Stimulated activated CD8-positive, alpha-beta memory T cell treated with anti-CD3 and anti-CD28 coated beads, Interleukin-12 subunit alpha, Interleukin-12 subunit beta, amount 100 ng/mL, for 4 hours (primary cell): ENCODE data around the gene SELENOM.
"Not testable (repeated sequence)": the region's sequence is repeated elsewhere in the genome, so short reads cannot be mapped to it uniquely, and the experiment has no call there.

Experiments used
- DNase-seq: peaks from one replicate; pipeline ENCODE4 v3.0.0-alpha.2; 2020; ENCODE audit warnings: low read depth

Gene SELENOM

DNA sequence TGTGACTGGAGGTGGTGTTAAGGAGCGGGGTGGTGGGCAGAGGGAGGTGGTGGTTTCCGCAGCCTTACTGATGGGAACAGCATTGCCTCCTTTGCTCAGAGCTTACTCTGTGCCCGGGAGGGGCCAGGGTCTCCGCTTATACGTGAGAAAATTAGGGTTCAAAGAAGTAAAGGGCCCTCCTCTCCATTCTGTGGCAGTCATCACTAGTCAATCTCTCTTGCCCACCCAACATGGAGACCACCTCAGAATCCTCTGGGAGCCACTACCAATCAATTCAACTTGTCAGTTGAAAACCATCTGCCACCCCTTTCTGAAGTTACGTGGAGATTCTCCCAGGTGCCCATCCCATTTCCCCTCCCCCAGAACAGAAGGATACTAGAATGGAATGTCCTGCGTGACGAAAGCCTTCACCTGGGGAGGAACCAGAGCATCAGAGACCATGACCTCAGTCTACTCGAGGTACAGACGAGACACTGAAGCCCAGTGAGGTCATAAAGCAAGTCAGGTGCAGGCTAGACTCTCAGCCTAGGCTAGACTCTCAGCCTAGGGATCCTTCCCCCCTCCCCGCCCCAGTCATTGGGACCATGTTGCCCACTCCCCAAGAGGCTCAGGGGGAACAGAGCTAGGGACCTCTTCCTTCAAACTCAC lies 2.0 kb downstream of the SELENOM start:
- no peak for DNase-seq

- no peak for DNase-seq
Observed at GRCh38 chr22:31104869-31105268, 2.5 kb downstream of the SELENOM start.

GRCh38 chr22:31103899-31104694 lies 3.3 kb downstream of the SELENOM start:
- DNase-seq = no peak

DNA sequence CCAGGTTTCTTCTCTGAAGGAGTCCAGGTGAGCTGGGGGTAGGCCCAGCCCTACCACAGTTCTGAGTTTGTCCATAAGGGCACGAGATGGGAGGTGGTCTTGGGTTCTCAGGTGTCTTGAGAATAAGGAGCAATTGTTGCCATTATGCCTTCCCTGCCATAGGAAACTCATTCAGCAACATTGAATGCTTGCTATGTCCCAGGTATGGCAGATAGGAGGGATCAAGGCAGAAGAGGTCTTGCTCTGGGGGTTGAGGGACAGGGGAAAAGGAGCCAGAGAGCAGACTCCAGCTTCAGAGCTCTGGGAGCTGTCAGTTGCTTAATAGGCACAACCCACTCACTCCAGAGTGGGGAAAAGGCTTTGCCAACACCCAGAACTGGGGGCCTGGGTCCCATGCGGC lies 4.3 kb downstream of the SELENOM start:
- DNase-seq = no peak

DNA sequence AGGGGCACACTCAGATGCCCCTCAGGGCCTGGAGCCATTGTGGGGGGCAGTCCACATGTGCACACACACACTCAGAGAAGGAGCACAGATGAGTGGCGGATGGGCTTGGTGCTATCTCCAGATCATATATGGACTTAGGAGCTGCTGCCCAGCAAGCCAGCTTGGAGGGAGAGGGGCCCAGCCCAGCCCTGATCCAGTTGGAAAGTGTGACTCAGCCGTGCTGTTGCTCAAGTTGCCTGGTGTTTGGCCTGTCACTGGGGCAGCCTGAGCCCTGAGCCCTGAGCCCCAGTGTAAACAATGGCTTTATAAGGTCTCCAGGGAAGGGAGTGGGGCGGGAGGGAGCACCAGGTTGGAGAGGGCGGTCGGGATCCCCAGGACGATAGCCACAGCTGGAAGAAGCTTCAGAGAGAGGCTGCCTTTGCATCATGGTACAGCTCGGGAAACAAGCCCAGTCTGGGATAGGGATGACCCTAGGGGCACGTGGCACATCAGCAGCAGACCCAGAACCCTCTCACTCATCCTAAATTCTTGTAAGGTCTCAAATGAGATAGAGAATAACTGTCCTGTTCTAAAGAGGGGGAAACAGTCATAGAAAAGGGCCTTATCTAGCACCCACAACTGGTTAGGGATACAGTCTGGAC lies 4.8 kb downstream of the SELENOM start:
- DNase-seq = no peak

DNA sequence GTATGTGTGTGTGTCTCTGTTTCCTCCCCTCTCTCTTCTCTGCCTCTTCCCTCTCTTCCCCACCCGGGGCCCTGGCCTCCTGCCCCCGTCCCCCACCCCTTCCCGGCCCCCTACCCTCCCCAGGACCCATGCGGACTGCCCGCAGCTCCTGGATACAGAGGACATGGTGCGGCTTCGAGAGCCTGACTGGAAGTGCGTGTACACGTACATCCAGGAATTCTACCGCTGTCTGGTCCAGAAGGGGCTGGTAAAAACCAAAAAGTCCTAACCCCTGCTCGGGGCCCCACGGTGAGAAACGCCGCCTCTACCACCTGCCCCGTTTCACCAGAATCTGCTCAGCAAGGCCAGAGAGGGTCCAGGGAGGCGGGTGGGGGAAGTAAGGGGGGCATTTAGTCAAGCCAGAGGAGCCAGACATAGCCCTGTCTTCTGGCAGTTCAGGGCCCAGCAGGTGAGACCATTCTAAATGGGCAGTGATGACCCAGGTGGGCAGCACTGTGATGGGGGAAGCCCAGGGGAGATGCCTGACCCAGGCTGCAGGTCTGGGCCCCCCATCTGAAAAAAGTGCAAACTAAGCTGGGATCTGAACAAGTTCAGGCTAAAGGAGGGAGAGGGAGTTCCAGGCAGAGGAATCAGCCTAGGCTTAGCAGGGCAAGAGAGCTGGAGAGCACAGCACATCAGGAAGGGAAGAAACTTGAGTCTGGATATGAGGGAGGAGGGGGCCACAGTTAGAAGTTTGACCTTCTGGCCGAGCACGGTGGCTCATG lies 6.4 kb downstream of the SELENOM start:
- DNase-seq = no peak

- DNase-seq = no peak
Observed at GRCh38 chr22:31099841-31100761, 7.3 kb downstream of the SELENOM start.

- no peak for DNase-seq
Observed at GRCh38 chr22:31099386-31099785, 8.0 kb downstream of the SELENOM start.

DNA sequence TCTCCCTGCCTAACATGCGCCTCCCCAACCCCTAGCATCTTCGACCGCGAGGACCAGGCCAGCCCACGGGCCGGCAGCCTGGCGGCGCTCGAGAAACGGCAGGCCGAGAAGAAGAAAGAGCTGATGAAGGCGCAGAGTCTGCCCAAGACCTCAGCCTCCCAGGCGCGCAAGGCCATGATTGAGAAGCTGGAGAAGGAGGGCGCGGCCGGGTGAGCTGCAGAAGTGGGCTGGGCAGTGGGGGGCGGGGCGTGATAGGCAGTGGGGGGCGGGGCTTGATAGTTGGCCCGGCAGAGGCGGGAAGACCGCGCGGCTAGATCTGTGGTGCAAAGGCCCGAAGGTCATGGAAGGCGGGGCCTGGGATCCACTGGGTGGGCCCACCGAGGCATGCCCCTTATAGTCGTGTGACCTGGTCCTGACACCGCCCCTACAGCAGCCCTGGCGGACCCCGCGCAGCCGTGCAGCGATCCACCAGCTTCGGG lies 8.7 kb downstream of the SELENOM start:
- no peak for DNase-seq

- no peak for DNase-seq
Observed at GRCh38 chr22:31097941-31098631, 9.3 kb downstream of the SELENOM start.

DNA sequence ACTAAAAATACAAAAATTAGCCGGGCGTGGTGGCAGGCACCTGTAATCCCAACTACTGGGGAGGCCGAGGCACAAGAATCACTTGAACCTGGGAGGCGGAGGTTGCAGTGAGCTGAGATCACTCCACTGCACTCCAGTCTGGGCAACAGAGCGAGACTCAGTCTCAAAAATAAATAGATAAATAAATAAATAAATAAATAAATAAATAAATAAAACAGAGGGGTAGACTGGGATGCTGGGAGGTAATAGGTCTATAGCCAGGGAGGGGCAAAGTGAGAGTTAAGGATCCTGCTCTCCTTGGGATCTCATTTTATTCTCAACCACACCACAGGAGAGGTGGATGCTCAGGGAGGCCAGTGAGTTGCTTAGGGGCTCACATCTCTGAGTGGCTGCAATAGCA lies 9.8 kb downstream of the SELENOM start:
- DNase-seq = not testable (repeated sequence)

DNA sequence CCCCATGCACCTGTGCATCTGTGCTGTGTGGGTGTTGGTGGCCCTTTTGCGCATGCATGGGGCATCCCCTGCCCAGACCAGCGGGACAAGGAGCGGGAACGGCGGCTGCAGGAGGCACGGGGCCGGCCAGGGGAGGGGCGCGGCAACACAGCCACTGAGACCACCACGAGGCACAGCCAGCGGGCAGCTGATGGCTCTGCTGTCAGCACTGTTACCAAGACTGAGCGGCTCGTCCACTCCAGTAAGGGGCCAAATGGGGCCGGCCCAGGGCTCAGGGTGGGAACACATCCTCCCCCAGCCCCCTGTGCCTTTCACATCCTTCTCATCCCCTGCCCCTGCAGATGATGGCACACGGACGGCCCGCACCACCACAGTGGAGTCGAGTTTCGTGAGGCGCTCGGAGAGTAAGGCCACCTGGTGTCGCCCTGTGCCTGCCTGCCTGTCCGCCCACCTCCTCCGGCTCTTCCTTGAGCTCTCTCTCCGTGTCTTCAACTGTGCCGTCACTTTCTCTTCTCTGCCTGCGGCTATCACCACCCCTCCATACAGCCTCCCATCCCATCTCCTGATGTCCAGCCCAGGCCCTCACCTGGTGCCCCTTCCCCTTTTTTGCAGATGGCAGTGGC lies 10.6 kb downstream of the SELENOM start:
- DNase-seq = no peak

DNA sequence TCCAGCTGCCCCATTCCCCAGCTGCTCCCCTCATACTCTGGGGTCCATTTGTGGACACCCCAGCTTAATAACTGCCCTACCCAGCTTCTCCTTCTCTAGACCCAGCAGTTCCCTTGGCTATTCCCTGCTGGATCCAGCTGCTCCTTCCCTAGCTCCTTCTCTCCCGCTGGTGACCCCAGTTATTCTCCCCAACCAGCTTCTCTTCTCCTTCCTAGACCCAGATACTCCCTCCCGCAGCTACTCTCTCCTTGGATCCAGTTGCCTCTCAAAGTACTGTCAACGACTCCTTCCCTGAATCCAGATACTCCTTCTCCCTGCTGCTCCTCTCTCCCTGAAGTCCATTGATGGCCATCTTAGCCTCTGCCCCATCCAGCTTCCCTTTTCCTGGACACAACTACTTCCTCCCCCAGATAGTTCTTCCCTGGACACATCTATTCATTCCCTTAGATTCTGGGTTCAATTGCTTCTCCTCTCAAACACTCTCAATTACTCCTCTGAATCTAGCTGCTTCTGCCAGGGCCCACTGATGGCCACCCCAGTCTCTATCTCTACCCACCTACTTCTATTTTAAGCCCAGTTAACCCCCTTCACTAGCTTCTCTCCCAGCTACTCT lies 11.6 kb downstream of the SELENOM start:
- no peak for DNase-seq

GRCh38 chr22:31094741-31095140 lies 12.6 kb downstream of the SELENOM start:
- DNase-seq = no peak

DNA sequence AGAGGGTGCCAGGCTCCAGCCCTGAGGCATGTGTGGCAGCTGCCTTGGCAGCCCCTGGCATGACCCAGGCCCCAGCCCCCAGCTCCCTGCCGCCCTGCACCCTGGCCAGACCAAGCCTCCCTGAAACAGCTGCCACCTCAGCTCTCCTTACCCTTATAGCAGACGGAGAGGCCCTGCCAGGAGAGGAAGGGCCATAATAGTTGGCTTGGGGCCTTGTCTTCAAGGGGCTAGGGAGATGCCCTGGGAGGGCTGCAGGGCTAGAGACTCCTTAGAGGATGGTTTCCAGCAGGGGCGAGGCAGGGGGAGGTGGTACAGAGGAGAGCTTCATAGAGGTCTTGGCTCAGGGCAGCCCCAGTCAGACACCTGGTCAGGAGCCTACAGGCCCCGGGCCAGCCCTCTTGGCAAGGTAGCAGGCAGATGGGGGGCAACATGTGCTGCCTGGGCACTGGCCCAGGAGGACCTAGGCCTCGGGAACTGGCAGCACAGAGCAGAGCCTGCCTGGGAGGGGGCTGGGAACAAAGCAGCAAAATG lies 13.3 kb downstream of the SELENOM start:
- DNase-seq = no peak

DNA sequence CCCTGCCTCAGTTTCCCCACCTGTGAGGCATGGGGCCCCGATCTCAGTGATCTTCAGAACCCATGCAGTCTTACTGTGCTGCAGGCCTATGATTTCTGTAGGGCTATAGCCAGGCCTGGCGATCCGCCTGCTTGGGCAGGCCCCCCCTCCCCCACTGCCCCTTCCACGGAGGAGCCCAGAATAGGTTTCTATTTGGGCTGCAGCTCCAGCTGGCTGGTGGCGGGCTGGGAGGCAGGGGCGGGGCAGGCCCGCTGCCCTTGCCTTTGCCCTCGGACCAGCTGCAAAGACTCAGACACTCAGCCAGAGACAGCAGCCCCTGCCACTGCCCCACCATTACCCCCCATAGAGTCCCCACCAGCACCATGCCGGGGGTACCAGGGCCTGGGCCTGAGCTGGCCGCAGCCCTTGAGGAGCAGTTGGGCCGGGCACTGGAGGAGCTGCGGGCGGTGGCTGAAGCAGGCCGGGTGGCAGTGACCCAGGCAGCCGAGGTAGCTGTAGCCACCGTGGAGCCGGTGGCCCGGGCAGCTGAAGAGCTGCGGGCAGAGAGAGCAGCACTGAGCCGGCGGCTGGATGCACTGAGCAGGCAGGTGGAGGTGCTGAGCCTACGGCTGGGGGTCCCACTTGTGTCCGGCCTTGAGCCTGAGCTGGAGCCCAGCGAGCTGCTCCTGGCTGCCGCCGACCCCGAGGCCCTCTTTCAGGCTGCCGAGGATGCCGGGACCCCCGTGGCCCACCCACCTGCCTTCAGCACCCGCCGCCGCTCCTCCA lies 14.1 kb downstream of the SELENOM start:
- no peak for DNase-seq

GRCh38 chr22:31092161-31092560 lies 15.2 kb downstream of the SELENOM start:
- DNase-seq = no peak

DNA sequence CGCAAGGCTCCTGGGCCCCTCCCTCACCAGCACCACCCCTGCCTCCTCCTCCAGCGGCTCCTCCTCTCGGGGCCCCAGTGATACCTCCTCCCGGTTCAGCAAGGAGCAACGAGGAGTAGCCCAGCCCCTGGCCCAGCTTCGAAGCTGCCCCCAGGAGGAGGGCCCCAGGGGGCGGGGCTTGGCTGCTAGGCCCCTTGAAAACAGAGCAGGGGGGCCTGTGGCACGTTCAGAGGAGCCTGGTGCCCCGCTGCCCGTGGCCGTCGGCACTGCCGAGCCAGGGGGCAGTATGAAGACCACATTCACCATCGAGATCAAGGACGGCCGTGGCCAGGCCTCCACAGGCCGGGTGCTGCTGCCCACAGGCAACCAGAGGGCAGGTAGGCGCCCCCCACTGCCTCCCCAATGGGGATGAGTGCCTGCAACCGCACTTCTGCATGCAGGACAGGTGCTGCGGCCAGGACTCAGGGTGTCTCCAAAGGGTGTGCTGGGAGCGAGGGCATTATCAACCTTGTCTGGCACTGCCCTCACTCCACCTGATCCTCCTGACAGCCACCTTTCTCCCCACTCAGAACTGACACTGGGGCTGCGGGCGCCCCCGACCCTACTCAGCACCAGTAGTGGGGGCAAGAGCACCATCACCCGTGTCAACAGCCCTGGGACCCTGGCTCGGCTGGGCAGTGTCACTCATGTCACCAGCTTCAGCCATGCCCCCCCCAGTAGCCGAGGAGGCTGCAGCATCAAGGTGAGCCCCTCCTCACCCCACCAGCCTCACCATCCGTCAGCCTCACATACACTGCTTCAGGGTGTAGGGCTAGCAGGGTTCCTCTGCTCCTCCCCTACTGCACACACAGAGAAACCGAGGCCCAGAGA lies 16.0 kb downstream of the SELENOM start:
- DNase-seq = no peak
